ENCODE data around the gene CRYBB2.
"Not testable (repeated sequence)": the region's sequence is repeated elsewhere in the genome, so short reads cannot be mapped to it uniquely, and the experiment has no call there.

- TF ChIP-seq, protein P1, sequence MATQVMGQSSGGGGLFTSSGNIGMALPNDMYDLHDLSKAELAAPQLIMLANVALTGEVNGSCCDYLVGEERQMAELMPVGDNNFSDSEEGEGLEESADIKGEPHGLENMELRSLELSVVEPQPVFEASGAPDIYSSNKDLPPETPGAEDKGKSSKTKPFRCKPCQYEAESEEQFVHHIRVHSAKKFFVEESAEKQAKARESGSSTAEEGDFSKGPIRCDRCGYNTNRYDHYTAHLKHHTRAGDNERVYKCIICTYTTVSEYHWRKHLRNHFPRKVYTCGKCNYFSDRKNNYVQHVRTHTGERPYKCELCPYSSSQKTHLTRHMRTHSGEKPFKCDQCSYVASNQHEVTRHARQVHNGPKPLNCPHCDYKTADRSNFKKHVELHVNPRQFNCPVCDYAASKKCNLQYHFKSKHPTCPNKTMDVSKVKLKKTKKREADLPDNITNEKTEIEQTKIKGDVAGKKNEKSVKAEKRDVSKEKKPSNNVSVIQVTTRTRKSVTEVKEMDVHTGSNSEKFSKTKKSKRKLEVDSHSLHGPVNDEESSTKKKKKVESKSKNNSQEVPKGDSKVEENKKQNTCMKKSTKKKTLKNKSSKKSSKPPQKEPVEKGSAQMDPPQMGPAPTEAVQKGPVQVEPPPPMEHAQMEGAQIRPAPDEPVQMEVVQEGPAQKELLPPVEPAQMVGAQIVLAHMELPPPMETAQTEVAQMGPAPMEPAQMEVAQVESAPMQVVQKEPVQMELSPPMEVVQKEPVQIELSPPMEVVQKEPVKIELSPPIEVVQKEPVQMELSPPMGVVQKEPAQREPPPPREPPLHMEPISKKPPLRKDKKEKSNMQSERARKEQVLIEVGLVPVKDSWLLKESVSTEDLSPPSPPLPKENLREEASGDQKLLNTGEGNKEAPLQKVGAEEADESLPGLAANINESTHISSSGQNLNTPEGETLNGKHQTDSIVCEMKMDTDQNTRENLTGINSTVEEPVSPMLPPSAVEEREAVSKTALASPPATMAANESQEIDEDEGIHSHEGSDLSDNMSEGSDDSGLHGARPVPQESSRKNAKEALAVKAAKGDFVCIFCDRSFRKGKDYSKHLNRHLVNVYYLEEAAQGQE (IDR thresholded peaks at IDR 0.05): not testable (repeated sequence)
- TF ChIP-seq CTCF (IDR thresholded peaks at IDR 0.05; ENCODE audit: low read depth, low read length, missing input control); SP1 (IDR thresholded peaks at IDR 0.05): not testable (repeated sequence)
Measured at GRCh38 chr22:25270061-25270460, 50.6 kb downstream of the CRYBB2 start.

Data from liver (tissue), 3 donors.